Endothelial cell of umbilical vein (primary cell): Measurements from ENCODE around the gene ST6GALNAC2. TPM values are rescaled to one million over a fixed set of nuclear protein-coding genes. Genes with fewer than 3 reads are reported as not detected.

Source experiments
- BruUV-seq: library from RNA; stranded (reverse); fragments of 400-500 nt; replicated peaks from 2 replicates; lab custom pipeline; 2021; lab: Mats Ljungman, UMichigan
- CTCF ChIA-PET: fragments of 300-600, 350-600 bp; sonication (Branson Sonifier 250); formaldehyde crosslinking; loops from one replicate; lab custom pipeline; 2021; ENCODE audit warnings: antibody characterized with exemption, inconsistent platforms; lab: Charles Lee
- POLR2A ChIA-PET: fragments of 300-600, 350-600 bp; sonication (Branson Sonifier 250); formaldehyde crosslinking; loops from one replicate; lab custom pipeline; 2021; ENCODE audit warnings: antibody characterized with exemption, inconsistent platforms; lab: Charles Lee
- DNase-seq: peaks from one replicate; pipeline ENCODE4 v3.0.0-alpha.2; 2011; ENCODE audit warnings: low read depth, low spot score
- FAIRE-seq: peaks from 2 replicates; lab custom pipeline; 2011; peaks lifted over from hg19 to GRCh38; lab: Jason Lieb, UNC
- H2AFZ ChIP-seq: 2 replicates; pipeline ENCODE4 v1.6.0; 2012; ENCODE audit warnings: low read depth, low read length, control low read depth, inconsistent platforms
- H3K27ac ChIP-seq: 2 replicates; pipeline ENCODE4 v1.5.1; 2011; ENCODE audit warnings: low read depth, mild to moderate bottlenecking, control low read depth, low read length, moderate library complexity; ENCODE audit not compliant: insufficient read depth
- H3K27me3 ChIP-seq, 2 experiments: 2 replicates each; pipeline versions ENCODE4 v1.6.0 to v1.6.1; 2011; ENCODE audit warnings: low read length in 2 of 2, mixed read lengths in 1 of 2; ENCODE audit not compliant: control insufficient read depth in 2 of 2, insufficient read depth in 2 of 2
- H3K36me3 ChIP-seq, 2 experiments: 2 replicates in 1 of 2; 3 replicates in 1 of 2; pipeline ENCODE4 v1.5.1; 2011; ENCODE audit warnings: low read length in 2 of 2, mild to moderate bottlenecking in 1 of 2, moderate library complexity in 1 of 2; ENCODE audit not compliant: control insufficient read depth in 2 of 2, insufficient read depth in 2 of 2; ENCODE audit errors: extremely low read depth in 1 of 2
- H3K4me1 ChIP-seq: 3 replicates; pipeline ENCODE4 v1.5.1; 2011; ENCODE audit warnings: mild to moderate bottlenecking, low read length; ENCODE audit not compliant: control insufficient read depth, insufficient read depth; ENCODE audit errors: extremely low read depth
- H3K4me2 ChIP-seq: 2 replicates; pipeline ENCODE4 v1.6.1; 2011; ENCODE audit warnings: low read length, control low read depth, mixed read lengths; ENCODE audit not compliant: insufficient read depth
- H3K4me3 ChIP-seq, 3 experiments: fragments of 200-600 bp in 1 of 3; sonication (generic), shearing (Covaris generic) in 1 of 3; replicated peaks in 1 of 3; 2 replicates each; pipeline ENCODE4 v1.5.1; 2011 to 2016; ENCODE audit warnings: control low read depth in 3 of 3, low read length in 3 of 3, mild to moderate bottlenecking in 2 of 3, inconsistent platforms in 1 of 3, low read depth in 1 of 3, moderate library complexity in 1 of 3; ENCODE audit not compliant: insufficient read depth in 1 of 3
- H3K79me2 ChIP-seq: 2 replicates; pipeline ENCODE4 v1.6.0; 2012; ENCODE audit warnings: low read length, inconsistent platforms; ENCODE audit not compliant: control insufficient read depth, insufficient read depth
- H3K9ac ChIP-seq: replicated peaks from 2 replicates; pipeline ENCODE3; 2011; ENCODE audit warnings: low read length, control low read depth; ENCODE audit not compliant: insufficient read depth; ENCODE audit errors: extremely low read depth
- H3K9me1 ChIP-seq: replicated peaks from 3 replicates; pipeline ENCODE4 v1.6.0; 2011; ENCODE audit warnings: mild to moderate bottlenecking, low read length; ENCODE audit not compliant: control insufficient read depth, insufficient read depth; ENCODE audit errors: extremely low read depth
- H3K9me3 ChIP-seq: replicated peaks from 2 replicates; pipeline ENCODE4 v1.5.1; 2012; ENCODE audit warnings: low read length, inconsistent platforms; ENCODE audit not compliant: control insufficient read depth, insufficient read depth
- H4K20me1 ChIP-seq: replicated peaks from 2 replicates; pipeline ENCODE3; 2011; ENCODE audit warnings: mild to moderate bottlenecking, low read length; ENCODE audit not compliant: control insufficient read depth, insufficient read depth; ENCODE audit errors: extremely low read depth
- EZH2 ChIP-seq: IDR thresholded peaks from 2 replicates; pipeline ENCODE4 v1.6.1; 2012; ENCODE audit warnings: borderline replicate concordance, low read depth, mild to moderate bottlenecking, moderate library complexity, low read length, inconsistent platforms; ENCODE audit not compliant: severe bottlenecking
- FOS ChIP-seq: IDR thresholded peaks from 2 replicates; pipeline ENCODE4 v1.6.1; 2011; ENCODE audit warnings: mild to moderate bottlenecking, low read length, moderate library complexity, borderline replicate concordance; ENCODE audit not compliant: insufficient read depth
- GATA2 ChIP-seq: IDR thresholded peaks from 2 replicates; pipeline ENCODE4 v1.7.0; 2011; ENCODE audit warnings: low read depth, mild to moderate bottlenecking, moderate library complexity, mixed read lengths, low read length; ENCODE audit not compliant: insufficient read length, insufficient read depth
- JUN ChIP-seq: IDR thresholded peaks from 2 replicates; pipeline ENCODE4 v1.6.1; 2011; ENCODE audit warnings: borderline replicate concordance, low read depth; ENCODE audit not compliant: insufficient read length, insufficient read depth
- MYC ChIP-seq: IDR thresholded peaks from one replicate; pipeline ENCODE4 v1.6.1; 2011; ENCODE audit warnings: mild to moderate bottlenecking, low read depth, low read length
- POLR2A ChIP-seq: IDR thresholded peaks from 2 replicates; pipeline ENCODE4 v1.6.1; 2012; ENCODE audit warnings: low read depth, mild to moderate bottlenecking, control low read depth, low read length
- POLR2AphosphoS5 ChIP-seq: IDR thresholded peaks from 2 replicates; pipeline ENCODE4 v1.6.1; 2012; ENCODE audit warnings: low read depth, mild to moderate bottlenecking, control low read depth, low read length, moderate library complexity; ENCODE audit not compliant: insufficient read depth
- dilution Hi-C: fragments of 300-500 bp; cut with MboI; formaldehyde crosslinking; loops from one replicate; pipeline ENCODE4 v1.15.0; 2019; ENCODE audit warnings: low sequenced_read_pairs; ENCODE audit not compliant: extremely low pct_ligation_motif_present
- intact Hi-C: fragments of 100-400 bp; cut with micrococcal nuclease; formaldehyde crosslinking; loops from one replicate; pipeline ENCODE4 v1.10.0; 2022
- polyA plus RNA-seq, 4 experiments: library from polyadenylated mRNA; depleted of rRNA in 3 of 4; stranded (reverse) in 3 of 4; unstranded in 1 of 4; fragments of >200 nt; gene quantifications; 2 replicates each; pipeline versions ENCODE4 v1.2.1 to v1.2.3, GENCODE V29; 2011 to 2012; ENCODE audit warnings: missing spikeins in 1 of 4
- total RNA-seq: library from RNA; stranded (reverse); gene quantifications from 2 replicates; pipeline ENCODE4 v1.2.3, GENCODE V29; 2021
- TF ChIP-seq, protein P1 (sequence below), 2 donors: IDR thresholded peaks; 1 replicate in 1 of 2; 2 replicates in 1 of 2; pipeline ENCODE4 v1.5.1; 2011; ENCODE audit warnings: low read length in 2 of 2, mild to moderate bottlenecking in 2 of 2, moderate library complexity in 2 of 2, control low read depth in 1 of 2, inconsistent platforms in 1 of 2, low read depth in 1 of 2; ENCODE audit not compliant: insufficient read depth in 1 of 2; ENCODE audit errors: extremely low read depth in 1 of 2
- TF ChIP-seq, protein P2 (sequence below): IDR thresholded peaks from 2 replicates; pipeline ENCODE4 v1.6.1; 2011; ENCODE audit not compliant: insufficient read depth, insufficient read length

ST6GALNAC2 gene
- total and polyA plus RNA-seq, 2 donors (not counting 3 experiments of a cell fraction or from before 2014, with no cell fraction given) = 0.59 to 1.7 TPM

DNA sequence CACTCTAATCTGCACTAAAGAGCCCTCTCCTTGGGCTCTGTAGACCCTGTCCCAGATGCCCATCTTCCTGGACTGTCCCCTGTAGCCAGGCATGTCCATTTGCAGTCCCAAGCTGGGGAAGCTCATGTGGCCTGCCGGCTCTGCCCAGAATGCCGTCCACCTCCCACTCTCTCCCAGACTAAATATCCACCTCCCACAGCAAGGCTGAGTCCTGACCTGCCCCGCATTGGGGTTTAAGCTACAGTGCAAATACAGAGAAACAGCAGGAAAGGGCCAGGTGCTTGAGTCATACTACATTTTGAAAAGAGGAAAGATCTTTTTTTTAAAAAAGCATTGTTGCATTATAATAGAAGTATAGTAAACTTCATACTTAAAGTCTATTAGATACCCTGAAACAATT, 3.0 kb downstream of the ST6GALNAC2 start:
- no peaks in the 10 kb centered on the region for H3K79me2 ChIP-seq
- TF ChIP-seq MYC = no peak
- no peak for TF ChIP-seq FOS
- no peak for TF ChIP-seq GATA2
- TF ChIP-seq EZH2 = no peak
- TF ChIP-seq, protein P1, sequence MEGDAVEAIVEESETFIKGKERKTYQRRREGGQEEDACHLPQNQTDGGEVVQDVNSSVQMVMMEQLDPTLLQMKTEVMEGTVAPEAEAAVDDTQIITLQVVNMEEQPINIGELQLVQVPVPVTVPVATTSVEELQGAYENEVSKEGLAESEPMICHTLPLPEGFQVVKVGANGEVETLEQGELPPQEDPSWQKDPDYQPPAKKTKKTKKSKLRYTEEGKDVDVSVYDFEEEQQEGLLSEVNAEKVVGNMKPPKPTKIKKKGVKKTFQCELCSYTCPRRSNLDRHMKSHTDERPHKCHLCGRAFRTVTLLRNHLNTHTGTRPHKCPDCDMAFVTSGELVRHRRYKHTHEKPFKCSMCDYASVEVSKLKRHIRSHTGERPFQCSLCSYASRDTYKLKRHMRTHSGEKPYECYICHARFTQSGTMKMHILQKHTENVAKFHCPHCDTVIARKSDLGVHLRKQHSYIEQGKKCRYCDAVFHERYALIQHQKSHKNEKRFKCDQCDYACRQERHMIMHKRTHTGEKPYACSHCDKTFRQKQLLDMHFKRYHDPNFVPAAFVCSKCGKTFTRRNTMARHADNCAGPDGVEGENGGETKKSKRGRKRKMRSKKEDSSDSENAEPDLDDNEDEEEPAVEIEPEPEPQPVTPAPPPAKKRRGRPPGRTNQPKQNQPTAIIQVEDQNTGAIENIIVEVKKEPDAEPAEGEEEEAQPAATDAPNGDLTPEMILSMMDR (IDR thresholded peaks at IDR 0.05; ENCODE audit: extremely low read depth in 1 of 2, insufficient read depth in 1 of 2, low read depth in 1 of 2, low read length in 2 of 2) = no peak
- TF ChIP-seq POLR2AphosphoS5 = no peak
- no peak for TF ChIP-seq POLR2A
- TF ChIP-seq JUN = no peak
- TF ChIP-seq, protein P2, sequence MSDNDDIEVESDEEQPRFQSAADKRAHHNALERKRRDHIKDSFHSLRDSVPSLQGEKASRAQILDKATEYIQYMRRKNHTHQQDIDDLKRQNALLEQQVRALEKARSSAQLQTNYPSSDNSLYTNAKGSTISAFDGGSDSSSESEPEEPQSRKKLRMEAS = no peak
- POLR2A ChIA-PET = no interaction called here
- H3K27ac ChIP-seq = no peak overlapping the region
- no peaks in the 10 kb centered on the region for H3K9me1 ChIP-seq
- H3K36me3 ChIP-seq = no peaks in the 10 kb centered on the region
- H3K27me3 ChIP-seq = peaks cover 14 to 18% of the 10 kb centered on the region in 2 experiments
- intact Hi-C loops = no loop called here
- no peak overlapping the region for H2AFZ ChIP-seq
- DNase-seq = no peak
- no peak overlapping the region for H3K9ac ChIP-seq
- CTCF ChIA-PET = interaction anchor here (1.6 kb wide), 1 partner anchor 42 kb away, joined by 4 read pairs; no protein-coding TSS in a partner anchor
- H3K4me3 ChIP-seq = no peak overlapping the region
- no peak overlapping the region for H3K4me2 ChIP-seq
- H3K9me3 ChIP-seq = no peaks in the 10 kb centered on the region
- dilution Hi-C loops = no loop called here
- FAIRE-seq = no peak
- H4K20me1 ChIP-seq = no peaks in the 10 kb centered on the region
- BruUV-seq = no TSS peak
- H3K4me1 ChIP-seq = peaks cover 5% of the 10 kb centered on the region
